Neural cell (in vitro differentiated cells): Measurements from ENCODE around the gene SOAT1. TPM values are rescaled to one million over a fixed set of nuclear protein-coding genes. Genes with fewer than 3 reads are reported as not detected.

Experiments used
- H2AFZ ChIP-seq: fragments of 200-600, 300-800 bp; sonication (generic), shearing (Covaris generic); 2 replicates; pipeline ENCODE4 v1.6.0; 2014; ENCODE audit warnings: low read depth, mild to moderate bottlenecking, antibody characterized with exemption, low read length, moderate library complexity
- H3F3A ChIP-seq: fragments of 200-600 bp; shearing (Covaris generic); 2 replicates; pipeline ENCODE4 v1.6.1; 2016; ENCODE audit warnings: mild to moderate bottlenecking, moderate library complexity, mixed read lengths, antibody characterized with exemption, low read length; ENCODE audit not compliant: insufficient read depth, poor library complexity, severe bottlenecking
- H3K27ac ChIP-seq: fragments of 200-600, 300-800 bp; sonication (generic), shearing (Covaris generic); 2 replicates; pipeline ENCODE4 v1.5.1; 2014; ENCODE audit warnings: mild to moderate bottlenecking, low read length, moderate library complexity
- H3K27me3 ChIP-seq: fragments of 300-800, 200-600 bp; sonication (generic), shearing (Covaris generic); 2 replicates; pipeline ENCODE4 v1.6.0; 2014; ENCODE audit warnings: mild to moderate bottlenecking, low read depth, low read length, moderate library complexity; ENCODE audit not compliant: insufficient read depth
- H3K36me3 ChIP-seq: fragments of 300-800, 200-600 bp; sonication (generic), shearing (Covaris generic); 2 replicates; pipeline ENCODE4 v1.5.1; 2014; ENCODE audit warnings: mild to moderate bottlenecking, antibody characterized with exemption, low read length, moderate library complexity; ENCODE audit not compliant: insufficient read depth
- H3K4me2 ChIP-seq: fragments of 300-800, 200-600 bp; sonication (generic), shearing (Covaris generic); 2 replicates; pipeline ENCODE4 v1.6.0; 2014; ENCODE audit warnings: mild to moderate bottlenecking, low read length
- H3K4me3 ChIP-seq: fragments of 300-800, 200-600 bp; sonication (generic), shearing (Covaris generic); 2 replicates; pipeline ENCODE4 v1.5.1; 2014; ENCODE audit warnings: mild to moderate bottlenecking, low read length, moderate library complexity
- H3K79me2 ChIP-seq: fragments of 200-600 bp; shearing (Covaris generic); replicated peaks from 2 replicates; pipeline ENCODE4 v1.6.0; 2014; ENCODE audit warnings: mild to moderate bottlenecking, low read length, moderate library complexity; ENCODE audit not compliant: insufficient read depth
- H3K9ac ChIP-seq: fragments of 300-800, 200-600 bp; sonication (generic), shearing (Covaris generic); 2 replicates; pipeline ENCODE4 v1.6.1; 2016; ENCODE audit warnings: mild to moderate bottlenecking, low read length, mixed read lengths
- H3K9me2 ChIP-seq: fragments of 200-600 bp; shearing (Covaris generic); 2 replicates; pipeline ENCODE4 v1.6.1; 2016; ENCODE audit warnings: mild to moderate bottlenecking, low read length, mixed read lengths; ENCODE audit not compliant: insufficient read depth
- H3K9me3 ChIP-seq: fragments of 200-600, 300-800 bp; sonication (generic), shearing (Covaris generic); 2 replicates; pipeline ENCODE4 v1.6.1; 2016; ENCODE audit warnings: mild to moderate bottlenecking, mixed run types, low read length, moderate library complexity, mixed read lengths
- H4K20me1 ChIP-seq: fragments of 200-600 bp; shearing (Covaris generic); 2 replicates; pipeline ENCODE4 v1.6.1; 2016; ENCODE audit warnings: mild to moderate bottlenecking, mixed run types; ENCODE audit not compliant: insufficient read depth
- EP300 ChIP-seq: fragments of 450-650 bp; conservative IDR thresholded peaks from 2 replicates; pipeline ENCODE4 v1.6.1; 2014; ENCODE audit warnings: antibody characterized with exemption, mild to moderate bottlenecking, moderate library complexity; ENCODE audit not compliant: poor library complexity, severe bottlenecking
- EZH2 ChIP-seq: fragments of 200-600, 300-800 bp; shearing (Covaris generic), sonication (generic); IDR thresholded peaks from 2 replicates; pipeline ENCODE4 v1.6.1; 2014; ENCODE audit warnings: antibody characterized with exemption, low read length, borderline replicate concordance, mild to moderate bottlenecking; ENCODE audit not compliant: insufficient read depth, poor library complexity, severe bottlenecking
- MXI1 ChIP-seq: fragments of 450-650 bp; conservative IDR thresholded peaks from 2 replicates; pipeline ENCODE4 v1.6.1; 2014; ENCODE audit warnings: antibody characterized with exemption, mild to moderate bottlenecking; ENCODE audit not compliant: poor library complexity, severe bottlenecking
- POLR2AphosphoS5 ChIP-seq: IDR thresholded peaks from 2 replicates; pipeline ENCODE4 v1.6.1; 2012
- RAD21 ChIP-seq: fragments of 450-650 bp; conservative IDR thresholded peaks from 2 replicates; pipeline ENCODE4 v1.6.1; 2014; ENCODE audit warnings: antibody characterized with exemption, mild to moderate bottlenecking, moderate library complexity
- SMC3 ChIP-seq: fragments of 450-650 bp; conservative IDR thresholded peaks from 2 replicates; pipeline ENCODE4 v1.6.1; 2014; ENCODE audit warnings: antibody characterized with exemption, mild to moderate bottlenecking, moderate library complexity; ENCODE audit not compliant: poor library complexity
- TAF1 ChIP-seq: IDR thresholded peaks from 2 replicates; pipeline ENCODE4 v1.6.1; 2012; ENCODE audit warnings: low read depth
- polyA plus RNA-seq: library from polyadenylated mRNA; depleted of rRNA; stranded (reverse); fragments of >200 nt; gene quantifications from 2 replicates; pipeline ENCODE4 v1.2.3, GENCODE V29; 2014
- TF ChIP-seq, protein P1 (sequence below): IDR thresholded peaks from 2 replicates; pipeline ENCODE4 v1.6.1; 2012; ENCODE audit warnings: borderline replicate concordance
- TF ChIP-seq, protein P2 (sequence below): fragments of 450-650 bp; IDR thresholded peaks from 2 replicates; pipeline ENCODE4 v1.5.1; 2014; ENCODE audit warnings: antibody characterized with exemption, mild to moderate bottlenecking, moderate library complexity; ENCODE audit not compliant: poor library complexity, severe bottlenecking

The SOAT1 gene
- polyA plus RNA-seq, 1 donor from 2014 or later, result 5.7 TPM

DNA sequence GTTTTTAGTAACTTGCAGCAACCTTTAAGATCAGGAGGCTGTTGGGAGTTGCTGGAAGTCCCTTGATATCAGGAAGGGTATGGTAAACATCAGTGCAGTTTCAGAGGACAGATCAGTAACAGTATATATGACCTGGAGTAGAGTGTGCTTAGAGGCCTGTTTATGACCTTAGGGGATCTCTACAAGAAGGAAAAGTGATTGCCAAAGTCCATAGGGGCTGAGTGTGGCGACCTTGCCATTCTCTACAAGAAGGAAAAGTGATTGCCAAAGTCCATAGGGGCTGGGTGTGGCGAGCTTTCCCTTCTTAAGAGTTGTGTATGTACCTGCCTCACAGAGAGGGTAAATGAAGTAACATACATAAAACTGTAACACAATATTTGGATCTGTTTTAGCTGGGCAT, 43.7 kb downstream of the SOAT1 start:
- Histone ChIP-seq H3K9me2 (no peaks in the 10 kb centered on the region), H3K9ac (no peak overlapping the region), H3K36me3 (no peaks in the 10 kb centered on the region), H4K20me1 (no peaks in the 10 kb centered on the region), H3K4me2 (no peak overlapping the region), H3K4me3 (no peak overlapping the region), H2AFZ (no peak overlapping the region), H3K27ac (no peak overlapping the region), H3K27me3 (no peaks in the 10 kb centered on the region), H3K9me3 (no peaks in the 10 kb centered on the region), H3K79me2 (no peaks in the 10 kb centered on the region), H3F3A (no peaks in the 10 kb centered on the region)
- TF ChIP-seq SMC3 (no peak), POLR2AphosphoS5 (no peak), TAF1 (no peak), RAD21 (no peak), EZH2 (no peak), EP300 (no peak), MXI1 (no peak)
- TF ChIP-seq, protein P1, sequence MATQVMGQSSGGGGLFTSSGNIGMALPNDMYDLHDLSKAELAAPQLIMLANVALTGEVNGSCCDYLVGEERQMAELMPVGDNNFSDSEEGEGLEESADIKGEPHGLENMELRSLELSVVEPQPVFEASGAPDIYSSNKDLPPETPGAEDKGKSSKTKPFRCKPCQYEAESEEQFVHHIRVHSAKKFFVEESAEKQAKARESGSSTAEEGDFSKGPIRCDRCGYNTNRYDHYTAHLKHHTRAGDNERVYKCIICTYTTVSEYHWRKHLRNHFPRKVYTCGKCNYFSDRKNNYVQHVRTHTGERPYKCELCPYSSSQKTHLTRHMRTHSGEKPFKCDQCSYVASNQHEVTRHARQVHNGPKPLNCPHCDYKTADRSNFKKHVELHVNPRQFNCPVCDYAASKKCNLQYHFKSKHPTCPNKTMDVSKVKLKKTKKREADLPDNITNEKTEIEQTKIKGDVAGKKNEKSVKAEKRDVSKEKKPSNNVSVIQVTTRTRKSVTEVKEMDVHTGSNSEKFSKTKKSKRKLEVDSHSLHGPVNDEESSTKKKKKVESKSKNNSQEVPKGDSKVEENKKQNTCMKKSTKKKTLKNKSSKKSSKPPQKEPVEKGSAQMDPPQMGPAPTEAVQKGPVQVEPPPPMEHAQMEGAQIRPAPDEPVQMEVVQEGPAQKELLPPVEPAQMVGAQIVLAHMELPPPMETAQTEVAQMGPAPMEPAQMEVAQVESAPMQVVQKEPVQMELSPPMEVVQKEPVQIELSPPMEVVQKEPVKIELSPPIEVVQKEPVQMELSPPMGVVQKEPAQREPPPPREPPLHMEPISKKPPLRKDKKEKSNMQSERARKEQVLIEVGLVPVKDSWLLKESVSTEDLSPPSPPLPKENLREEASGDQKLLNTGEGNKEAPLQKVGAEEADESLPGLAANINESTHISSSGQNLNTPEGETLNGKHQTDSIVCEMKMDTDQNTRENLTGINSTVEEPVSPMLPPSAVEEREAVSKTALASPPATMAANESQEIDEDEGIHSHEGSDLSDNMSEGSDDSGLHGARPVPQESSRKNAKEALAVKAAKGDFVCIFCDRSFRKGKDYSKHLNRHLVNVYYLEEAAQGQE, result no peak
- TF ChIP-seq, protein P2, sequence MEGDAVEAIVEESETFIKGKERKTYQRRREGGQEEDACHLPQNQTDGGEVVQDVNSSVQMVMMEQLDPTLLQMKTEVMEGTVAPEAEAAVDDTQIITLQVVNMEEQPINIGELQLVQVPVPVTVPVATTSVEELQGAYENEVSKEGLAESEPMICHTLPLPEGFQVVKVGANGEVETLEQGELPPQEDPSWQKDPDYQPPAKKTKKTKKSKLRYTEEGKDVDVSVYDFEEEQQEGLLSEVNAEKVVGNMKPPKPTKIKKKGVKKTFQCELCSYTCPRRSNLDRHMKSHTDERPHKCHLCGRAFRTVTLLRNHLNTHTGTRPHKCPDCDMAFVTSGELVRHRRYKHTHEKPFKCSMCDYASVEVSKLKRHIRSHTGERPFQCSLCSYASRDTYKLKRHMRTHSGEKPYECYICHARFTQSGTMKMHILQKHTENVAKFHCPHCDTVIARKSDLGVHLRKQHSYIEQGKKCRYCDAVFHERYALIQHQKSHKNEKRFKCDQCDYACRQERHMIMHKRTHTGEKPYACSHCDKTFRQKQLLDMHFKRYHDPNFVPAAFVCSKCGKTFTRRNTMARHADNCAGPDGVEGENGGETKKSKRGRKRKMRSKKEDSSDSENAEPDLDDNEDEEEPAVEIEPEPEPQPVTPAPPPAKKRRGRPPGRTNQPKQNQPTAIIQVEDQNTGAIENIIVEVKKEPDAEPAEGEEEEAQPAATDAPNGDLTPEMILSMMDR, result no peak

DNA sequence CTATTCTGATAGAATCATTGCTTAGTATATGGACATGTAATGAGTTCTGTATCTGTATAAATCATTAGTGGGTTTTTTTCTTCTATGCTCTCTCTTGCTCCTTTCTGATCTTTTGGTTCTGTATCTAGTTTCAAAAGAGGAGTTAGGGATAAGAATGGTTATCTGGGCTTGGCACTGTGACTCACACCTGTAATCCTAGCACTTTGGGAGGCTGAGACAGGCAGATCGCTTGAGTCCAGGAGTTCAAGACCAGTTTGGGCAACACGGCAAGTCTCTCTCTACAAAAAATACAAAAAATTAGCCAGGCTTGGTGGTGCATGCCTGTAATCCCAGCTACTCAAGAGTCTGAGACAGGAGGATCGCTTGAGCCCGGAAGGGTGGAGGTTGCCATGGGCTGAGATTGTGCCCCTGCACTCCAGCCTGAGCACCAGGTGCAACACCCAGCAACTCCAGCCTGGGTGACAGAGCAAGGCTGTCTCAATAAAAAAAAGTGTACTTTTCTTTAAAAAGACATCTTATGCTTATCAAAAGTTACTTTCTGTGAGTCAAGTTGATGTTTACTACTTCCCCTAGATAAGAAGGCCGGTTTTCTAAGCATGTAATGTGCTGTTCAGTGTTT, 44.5 kb downstream of the SOAT1 start:
- no peaks in the 10 kb centered on the region for H3F3A ChIP-seq
- H3K9me3 ChIP-seq, result no peaks in the 10 kb centered on the region
- H3K9ac ChIP-seq, result no peak overlapping the region
- H3K4me2 ChIP-seq, result no peak overlapping the region
- H3K27ac ChIP-seq, result no peak overlapping the region
- TF ChIP-seq EZH2 (no peak), TAF1 (no peak), POLR2AphosphoS5 (no peak), SMC3 (no peak), RAD21 (no peak), MXI1 (no peak), EP300 (no peak)
- TF ChIP-seq, protein P1, result no peak
- TF ChIP-seq, protein P2, result no peak
- no peaks in the 10 kb centered on the region for H4K20me1 ChIP-seq
- H3K36me3 ChIP-seq, result no peaks in the 10 kb centered on the region
- no peaks in the 10 kb centered on the region for H3K9me2 ChIP-seq
- no peaks in the 10 kb centered on the region for H3K79me2 ChIP-seq
- H2AFZ ChIP-seq, result no peak overlapping the region
- no peaks in the 10 kb centered on the region for H3K27me3 ChIP-seq
- H3K4me3 ChIP-seq, result no peak overlapping the region
